ENCODE data around the gene MKLN1. TPM values are rescaled to one million over a fixed set of nuclear protein-coding genes. Genes with fewer than 3 reads are reported as not detected.

MKLN1 gene
- total RNA-seq, 1 experiment from 2014 or later: 34.3 TPM

DNA sequence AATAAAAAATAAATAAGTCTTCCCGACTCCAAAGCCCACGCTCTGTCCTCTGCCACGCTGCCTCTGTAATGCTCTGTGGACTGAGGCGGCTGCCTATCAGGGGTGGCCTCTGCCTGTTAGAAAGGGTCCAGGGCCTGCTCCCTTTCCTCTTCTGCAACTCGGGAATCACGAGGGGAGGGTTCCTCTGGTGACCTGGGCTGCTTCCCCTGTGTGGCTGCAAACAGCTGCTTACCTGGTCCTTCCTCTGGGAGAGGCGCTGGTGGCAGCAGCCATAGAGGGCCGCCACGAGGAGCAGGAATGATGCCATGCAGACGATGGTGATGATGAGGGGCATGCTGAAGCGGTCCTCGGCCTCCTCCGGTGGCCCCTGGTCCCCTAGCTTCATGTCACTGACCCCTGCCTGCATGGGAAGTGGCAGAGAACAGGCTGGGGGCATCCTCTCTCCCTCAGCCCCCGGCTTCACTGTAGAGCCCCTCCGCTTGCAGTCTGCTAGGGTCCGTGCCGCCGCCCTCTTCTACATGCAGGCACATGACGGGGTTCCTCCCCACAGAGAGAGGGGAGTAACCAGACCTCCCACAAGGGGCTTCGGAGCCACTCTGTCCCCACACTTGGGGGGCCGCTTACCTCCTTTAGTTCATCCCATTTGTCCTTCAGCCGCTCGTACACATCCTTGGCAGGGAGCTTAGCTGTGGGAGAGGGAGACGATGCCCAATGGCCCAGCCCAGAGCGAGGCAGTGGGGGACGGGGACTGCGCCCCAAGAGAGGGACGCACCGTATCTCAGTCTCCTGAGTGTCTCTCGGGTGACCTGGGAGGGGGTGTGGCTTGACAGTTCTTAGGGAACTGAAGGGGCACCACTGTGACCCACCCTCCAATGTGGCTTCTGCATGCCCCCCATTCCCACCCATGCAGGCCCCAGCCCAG, 178.2 kb downstream of the MKLN1 start:
- Histone ChIP-seq H2AFZ (ENCODE audit: low read length) (no peak overlapping the region), H3K27ac (ENCODE audit: insufficient read length, low read depth, low read length) (no peak overlapping the region), H3K9me3 (ENCODE audit: control insufficient read depth, low read depth, low read length) (no peaks in the 10 kb centered on the region), H3K18ac (ENCODE audit: insufficient read length, low read depth, low read length) (no peak overlapping the region), H3K27me3 (ENCODE audit: insufficient read depth, low read length) (no peaks in the 10 kb centered on the region), H3K79me2 (ENCODE audit: insufficient read depth, low read length) (peaks cover 4% of the 10 kb centered on the region; the same call in 1 of the 2 replicates), H2AK5ac (ENCODE audit: insufficient read length, low read length) (no peak overlapping the region), H3K4ac (ENCODE audit: low read depth, low read length) (no peak overlapping the region), H4K5ac (ENCODE audit: insufficient read length, low read depth, low read length) (no peak overlapping the region), H3K23me2 (ENCODE audit: insufficient read length, low read depth, low read length, poor library complexity, severe bottlenecking) (no peaks in the 10 kb centered on the region), H3T11ph (ENCODE audit: low read length) (no peak overlapping the region), H3K79me1 (ENCODE audit: insufficient read depth, low read depth, low read length, poor library complexity, severe bottlenecking) (peaks cover 10% of the 10 kb centered on the region), H4K20me1 (ENCODE audit: control insufficient read depth, insufficient read depth, insufficient read length) (no peaks in the 10 kb centered on the region), H4K91ac (ENCODE audit: insufficient read length, low read depth, low read length) (no peak overlapping the region), H3K23ac (ENCODE audit: insufficient read length, low read depth, low read length) (no peak overlapping the region), H4K8ac (replicated peaks; ENCODE audit: insufficient read length, low read depth, low read length) (no peak overlapping the region), H3K4me1 (ENCODE audit: insufficient read depth, low read length) (no peaks in the 10 kb centered on the region), H2BK12ac (ENCODE audit: insufficient read length, low read depth, low read length) (no peak overlapping the region), H3K4me2 (ENCODE audit: insufficient read depth, insufficient read length, low read length) (no peak overlapping the region), H2BK15ac (ENCODE audit: low read depth, low read length) (no peak overlapping the region), H3K9ac (ENCODE audit: extremely low read depth, insufficient read length, low read length) (no peak overlapping the region), H2BK120ac (ENCODE audit: low read depth, low read length, poor library complexity, severe bottlenecking) (no peak overlapping the region), H2BK20ac (ENCODE audit: low read depth, low read length, poor library complexity, severe bottlenecking) (no peak overlapping the region), H3K56ac (ENCODE audit: insufficient read length, low read depth, low read length) (no peak overlapping the region), H2BK5ac (ENCODE audit: insufficient read length, low read length) (no peak overlapping the region), H3K14ac (ENCODE audit: insufficient read depth, low read length) (no peak overlapping the region)
- DNase-seq: no peak
- Mint-ChIP-seq H3K4me1 (peaks cover 29 to 46% of the 10 kb centered on the region in 2 experiments), H3K9me3 (no peaks in the 10 kb centered on the region), H3K4me3 (no peak overlapping the region; a peak in 1 of 5 replicates), H3K27me3 (ENCODE audit: low read depth) (no peaks in the 10 kb centered on the region; the same call in 1 of the 2 replicates), H3K27ac (peak overlapping the region in 2 of 3 experiments; percentile 55 to 99; a peak in 4 of 7 replicates), H3K36me3 (ENCODE audit: insufficient read depth in 1 of 3, low read depth in 3 of 3) (peaks cover 81 to 96% (median 96%) of the 10 kb centered on the region in 3 experiments)
- TF ChIP-seq, protein P1, sequence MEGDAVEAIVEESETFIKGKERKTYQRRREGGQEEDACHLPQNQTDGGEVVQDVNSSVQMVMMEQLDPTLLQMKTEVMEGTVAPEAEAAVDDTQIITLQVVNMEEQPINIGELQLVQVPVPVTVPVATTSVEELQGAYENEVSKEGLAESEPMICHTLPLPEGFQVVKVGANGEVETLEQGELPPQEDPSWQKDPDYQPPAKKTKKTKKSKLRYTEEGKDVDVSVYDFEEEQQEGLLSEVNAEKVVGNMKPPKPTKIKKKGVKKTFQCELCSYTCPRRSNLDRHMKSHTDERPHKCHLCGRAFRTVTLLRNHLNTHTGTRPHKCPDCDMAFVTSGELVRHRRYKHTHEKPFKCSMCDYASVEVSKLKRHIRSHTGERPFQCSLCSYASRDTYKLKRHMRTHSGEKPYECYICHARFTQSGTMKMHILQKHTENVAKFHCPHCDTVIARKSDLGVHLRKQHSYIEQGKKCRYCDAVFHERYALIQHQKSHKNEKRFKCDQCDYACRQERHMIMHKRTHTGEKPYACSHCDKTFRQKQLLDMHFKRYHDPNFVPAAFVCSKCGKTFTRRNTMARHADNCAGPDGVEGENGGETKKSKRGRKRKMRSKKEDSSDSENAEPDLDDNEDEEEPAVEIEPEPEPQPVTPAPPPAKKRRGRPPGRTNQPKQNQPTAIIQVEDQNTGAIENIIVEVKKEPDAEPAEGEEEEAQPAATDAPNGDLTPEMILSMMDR (conservative IDR thresholded peaks at IDR 0.05): no peak
- WGBS (ENCODE audit: extremely low coverage, insufficient read length, low lambda C conversion rate): no CpG with 5 or more reads among the region's 30 CpGs
